ENCODE data around the gene DIDO1. TPM values are rescaled to one million over a fixed set of nuclear protein-coding genes. Genes with fewer than 3 reads are reported as not detected.
A peak's percentile ranks its signal among the peaks of the same experiment; 100 is the strongest.

The DIDO1 gene
- total and polyA plus RNA-seq, 7 donors: 10.4 to 70.6 (median 48.7) TPM

DNA sequence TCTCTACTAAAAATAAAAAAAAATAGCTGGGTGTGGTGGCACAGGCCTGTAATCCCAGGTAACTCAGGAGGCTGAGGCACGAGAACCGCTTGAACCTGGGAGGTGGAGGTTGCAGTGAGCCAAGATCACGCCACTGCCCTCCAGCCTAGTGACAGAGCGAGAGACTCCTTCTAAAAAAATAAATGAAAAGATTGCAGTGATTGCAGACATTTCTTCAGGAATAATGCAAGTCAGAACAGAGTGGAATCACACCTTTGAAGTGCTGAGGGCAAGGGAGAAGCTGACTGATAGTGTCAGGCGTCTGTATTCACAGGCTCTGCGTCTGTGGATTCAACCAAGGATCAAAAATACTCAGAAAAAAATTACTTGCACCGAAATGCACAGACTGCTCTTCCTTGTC lies 62.1 kb downstream of the DIDO1 start:
- Histone ChIP-seq H3K4me3 (no peak overlapping the region), H3K36me3 (no peaks in the 10 kb centered on the region), H3K4me1 (peaks cover 0 to 24% (median 20%) of the 10 kb centered on the region in 4 donors), H3K27me3 (peaks cover 0 to 8% (median 0%) of the 10 kb centered on the region in 3 donors), H3K9me3 (no peaks in the 10 kb centered on the region), H3K27ac (no peak overlapping the region)
- 89 to 95% methylated on average over 7 of the region's 7 CpGs for WGBS, 2 donors
- no peak for DNase-seq
- no peak for TF ChIP-seq POLR2AphosphoS5 (IDR thresholded peaks at IDR 0.05)
- TF ChIP-seq, protein P1, sequence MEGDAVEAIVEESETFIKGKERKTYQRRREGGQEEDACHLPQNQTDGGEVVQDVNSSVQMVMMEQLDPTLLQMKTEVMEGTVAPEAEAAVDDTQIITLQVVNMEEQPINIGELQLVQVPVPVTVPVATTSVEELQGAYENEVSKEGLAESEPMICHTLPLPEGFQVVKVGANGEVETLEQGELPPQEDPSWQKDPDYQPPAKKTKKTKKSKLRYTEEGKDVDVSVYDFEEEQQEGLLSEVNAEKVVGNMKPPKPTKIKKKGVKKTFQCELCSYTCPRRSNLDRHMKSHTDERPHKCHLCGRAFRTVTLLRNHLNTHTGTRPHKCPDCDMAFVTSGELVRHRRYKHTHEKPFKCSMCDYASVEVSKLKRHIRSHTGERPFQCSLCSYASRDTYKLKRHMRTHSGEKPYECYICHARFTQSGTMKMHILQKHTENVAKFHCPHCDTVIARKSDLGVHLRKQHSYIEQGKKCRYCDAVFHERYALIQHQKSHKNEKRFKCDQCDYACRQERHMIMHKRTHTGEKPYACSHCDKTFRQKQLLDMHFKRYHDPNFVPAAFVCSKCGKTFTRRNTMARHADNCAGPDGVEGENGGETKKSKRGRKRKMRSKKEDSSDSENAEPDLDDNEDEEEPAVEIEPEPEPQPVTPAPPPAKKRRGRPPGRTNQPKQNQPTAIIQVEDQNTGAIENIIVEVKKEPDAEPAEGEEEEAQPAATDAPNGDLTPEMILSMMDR (IDR thresholded peaks at IDR 0.05): no peak
- no peak for TF ChIP-seq POLR2A (IDR thresholded peaks at IDR 0.05)
- TF ChIP-seq EP300 (IDR thresholded peaks at IDR 0.05): no peak
- intact Hi-C loops (cut with DNase I): no loop called here

DNA sequence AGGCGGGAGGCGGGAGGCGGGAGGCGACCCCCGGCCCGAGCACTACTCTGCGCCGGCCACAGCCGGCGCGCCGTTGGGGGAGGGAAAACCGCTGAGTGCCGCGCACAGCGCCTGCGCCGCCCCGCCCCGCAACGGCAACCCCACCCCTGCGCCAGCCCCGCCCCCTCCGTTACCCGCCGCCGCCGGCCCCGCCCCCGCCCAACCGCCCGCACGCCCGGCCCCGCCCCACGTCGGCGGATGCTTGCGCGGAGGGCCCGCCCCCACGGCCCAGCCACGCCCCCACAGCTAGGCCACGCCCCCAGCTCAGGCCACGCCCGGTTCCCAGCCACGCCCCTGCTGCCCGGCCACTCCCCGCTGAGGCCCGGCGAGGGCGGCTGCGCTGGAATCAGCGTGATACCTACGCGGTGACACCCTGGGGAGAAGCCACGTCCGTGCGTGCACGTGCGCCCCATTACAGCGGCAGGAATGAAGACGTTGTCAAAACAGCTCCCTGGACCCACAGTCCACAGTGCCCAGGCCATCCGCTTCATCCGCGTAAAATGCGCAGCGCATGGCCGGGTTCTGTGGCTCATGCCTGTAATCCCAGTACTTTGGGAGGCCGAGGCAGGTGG lies 64.5 kb downstream of the DIDO1 start, which contains the start of gene TCFL5:
TSS of gene TCFL5 (minus strand) at position 97 of the 611 bp plus-strand sequence. CDS start 152 bp downstream, outside the sequence.
- no peaks in the 10 kb centered on the region for H3K9me3 ChIP-seq
- peaks cover 0 to 8% (median 0%) of the 10 kb centered on the region in 3 donors for H3K27me3 ChIP-seq
- intact Hi-C loops (cut with DNase I): no loop called here
- H3K27ac ChIP-seq: peak within 1 kb of the TSS; percentile 48 to 73 (median 62)
- peaks cover 0 to 24% (median 20%) of the 10 kb centered on the region in 4 donors for H3K4me1 ChIP-seq
- H3K4me3 ChIP-seq: peak within 1 kb of the TSS; percentile 30 to 52 (median 48)
- TF ChIP-seq, protein P1 (IDR thresholded peaks at IDR 0.05): no peak
- TF ChIP-seq EP300 (IDR thresholded peaks at IDR 0.05) (peak in 1 of 4 donors; percentile 50), POLR2AphosphoS5 (IDR thresholded peaks at IDR 0.05) (peak; percentile 39 to 56 (median 44))
- WGBS, 2 donors: 10% methylated on average over 70 of the region's 70 CpGs
- H3K36me3 ChIP-seq: peaks cover 0 to 7% (median 3%) of the 10 kb centered on the region in 4 donors
- DNase-seq: peak; percentile 96

DNA sequence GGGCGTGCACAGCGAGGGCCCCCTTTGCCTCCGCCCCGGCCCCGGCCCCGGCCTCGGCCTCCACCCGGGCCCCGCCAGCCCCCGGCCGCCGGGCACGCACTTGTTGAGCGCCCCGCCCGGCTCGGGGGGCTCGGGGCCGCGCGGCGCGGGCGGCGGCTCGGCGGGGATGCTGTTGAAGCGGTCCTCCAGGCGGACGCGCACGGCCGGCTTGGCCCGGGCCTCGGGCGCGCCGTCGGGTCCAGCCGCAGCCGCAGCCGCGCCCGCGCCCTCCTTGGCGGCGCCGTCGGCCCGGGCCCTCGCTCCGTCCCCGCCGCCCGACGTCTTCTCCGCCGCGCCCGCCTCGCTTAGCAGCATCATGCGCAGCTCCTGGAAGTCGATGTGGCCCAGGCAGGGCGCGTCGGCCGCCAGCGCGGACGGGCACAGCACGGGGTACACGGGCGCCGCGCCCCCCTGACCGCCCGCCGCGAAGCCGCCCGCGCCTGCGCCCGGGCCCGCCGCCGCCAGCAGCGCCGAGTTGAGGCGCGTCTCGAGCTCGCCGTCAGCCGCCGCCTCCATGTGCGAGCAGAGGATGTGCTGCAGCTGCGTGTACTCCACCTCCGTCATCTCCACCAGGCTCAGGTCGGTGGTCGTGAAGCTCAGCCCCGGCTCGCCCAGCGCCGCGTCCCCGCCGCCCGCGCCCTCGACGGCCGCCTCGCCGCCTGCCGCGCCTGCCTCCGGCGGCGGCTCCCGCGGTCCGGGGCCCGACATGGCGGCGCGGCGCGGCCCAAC lies 65.2 kb downstream of the DIDO1 start:
- intact Hi-C loops (cut with DNase I): no loop called here
- TF ChIP-seq POLR2AphosphoS5 (IDR thresholded peaks at IDR 0.05) (peak in 1 of 4 donors; percentile 25), EP300 (IDR thresholded peaks at IDR 0.05) (no peak)
- no peak for DNase-seq
- 1% methylated on average over 129 of the region's 129 CpGs for WGBS, 2 donors
- H3K9me3 ChIP-seq: no peaks in the 10 kb centered on the region
- peak overlapping the region; percentile 30 to 52 (median 48) for H3K4me3 ChIP-seq
- no peak overlapping the region for H3K27ac ChIP-seq
- H3K4me1 ChIP-seq: peaks cover 0 to 24% (median 20%) of the 10 kb centered on the region in 4 donors
- peaks cover 0 to 10% (median 4%) of the 10 kb centered on the region in 4 donors for H3K36me3 ChIP-seq
- peaks cover 0 to 8% (median 0%) of the 10 kb centered on the region in 3 donors for H3K27me3 ChIP-seq

DNA sequence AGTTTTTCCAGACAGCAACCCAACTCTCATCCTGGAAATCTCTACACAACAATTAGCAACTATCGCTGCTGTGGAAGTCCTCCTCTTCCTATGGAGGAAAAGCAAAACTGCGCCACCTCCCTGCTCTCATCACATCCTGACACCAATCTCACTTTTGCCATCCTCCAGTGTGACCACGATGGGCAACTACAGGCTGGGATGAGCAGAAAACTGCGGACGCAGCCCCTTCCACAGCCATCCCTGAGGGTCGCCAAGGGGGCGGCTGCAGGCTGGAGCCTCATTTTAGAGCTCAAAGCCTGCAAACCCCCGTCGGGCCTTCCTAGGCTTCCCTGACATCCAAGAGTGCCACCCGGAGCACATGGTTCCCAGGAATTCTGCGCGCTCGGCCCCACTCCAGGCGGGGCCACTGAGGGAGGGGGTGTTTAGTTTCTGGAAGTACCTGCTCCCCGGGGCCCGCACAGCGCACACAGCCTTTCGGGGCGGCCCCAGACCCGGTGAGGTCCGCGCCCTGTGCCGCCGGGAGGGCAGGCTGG lies 65.8 kb downstream of the DIDO1 start:
- H3K27me3 ChIP-seq: peaks cover 0 to 8% (median 0%) of the 10 kb centered on the region in 3 donors
- peak overlapping the region in 3 of 4 donors; percentile 46 to 52 (median 51) for H3K4me3 ChIP-seq
- intact Hi-C loops (cut with DNase I): no loop called here
- TF ChIP-seq POLR2AphosphoS5 (IDR thresholded peaks at IDR 0.05) (no peak), POLR2A (IDR thresholded peaks at IDR 0.05) (no peak), EP300 (IDR thresholded peaks at IDR 0.05) (no peak)
- TF ChIP-seq, protein P1 (IDR thresholded peaks at IDR 0.05): no peak
- WGBS, 2 donors: 20 to 23% methylated on average over 24 of the region's 24 CpGs
- DNase-seq: no peak
- peaks cover 0 to 16% (median 4%) of the 10 kb centered on the region in 4 donors for H3K36me3 ChIP-seq
- H3K4me1 ChIP-seq: peaks cover 0 to 24% (median 20%) of the 10 kb centered on the region in 4 donors
- H3K27ac ChIP-seq: no peak overlapping the region
- H3K9me3 ChIP-seq: no peaks in the 10 kb centered on the region

DNA sequence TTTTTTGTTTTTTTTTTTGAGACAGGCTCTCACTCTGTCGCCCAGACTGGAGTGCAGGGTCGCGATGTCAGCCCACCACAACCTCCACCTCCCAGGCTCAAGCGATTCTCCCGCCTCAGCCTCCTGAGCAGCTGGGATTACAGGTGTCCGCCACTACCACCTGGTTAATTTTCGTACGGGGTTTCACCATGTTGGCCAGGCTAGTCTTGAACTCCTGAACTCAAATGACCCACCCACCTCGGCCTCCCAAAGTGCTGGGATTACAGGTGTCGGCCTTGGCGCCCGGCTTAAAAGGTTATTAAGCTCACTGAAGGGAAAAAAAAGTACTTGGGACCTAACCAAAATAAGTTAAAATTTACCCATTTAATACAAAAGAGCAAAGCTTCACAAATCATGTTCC lies 66.6 kb downstream of the DIDO1 start:
- WGBS, 2 donors: 79 to 90% methylated on average over 12 of the region's 12 CpGs
- H3K27ac ChIP-seq: no peak overlapping the region

More for the DNA sequence above, 66.6 kb downstream of the DIDO1 start:
- no peak for DNase-seq
- no peak for TF ChIP-seq POLR2AphosphoS5 (IDR thresholded peaks at IDR 0.05)
- no peak for TF ChIP-seq POLR2A (IDR thresholded peaks at IDR 0.05)
- TF ChIP-seq, protein P1 (IDR thresholded peaks at IDR 0.05): no peak
- TF ChIP-seq EP300 (IDR thresholded peaks at IDR 0.05): no peak
- Histone ChIP-seq H3K9me3 (no peaks in the 10 kb centered on the region), H3K4me3 (no peak overlapping the region), H3K36me3 (peaks cover 0 to 22% (median 4%) of the 10 kb centered on the region in 4 donors), H3K4me1 (peaks cover 0 to 24% (median 20%) of the 10 kb centered on the region in 4 donors), H3K27me3 (peaks cover 0 to 8% (median 0%) of the 10 kb centered on the region in 3 donors)
- intact Hi-C loops (cut with DNase I): no loop called here
